NCI-H146 treated with DMSO at 0.1 percent for 48 hours (cell line): ENCODE results near the gene C12orf60.
A peak's percentile ranks its signal among the peaks of the same experiment; 100 is the strongest.

Source experiments
- DNase-seq: peaks from one replicate; lab custom pipeline; 2025; ENCODE audit not compliant: unreplicated experiment; lab: John Stamatoyannopoulos, UW

The C12orf60 gene

DNA sequence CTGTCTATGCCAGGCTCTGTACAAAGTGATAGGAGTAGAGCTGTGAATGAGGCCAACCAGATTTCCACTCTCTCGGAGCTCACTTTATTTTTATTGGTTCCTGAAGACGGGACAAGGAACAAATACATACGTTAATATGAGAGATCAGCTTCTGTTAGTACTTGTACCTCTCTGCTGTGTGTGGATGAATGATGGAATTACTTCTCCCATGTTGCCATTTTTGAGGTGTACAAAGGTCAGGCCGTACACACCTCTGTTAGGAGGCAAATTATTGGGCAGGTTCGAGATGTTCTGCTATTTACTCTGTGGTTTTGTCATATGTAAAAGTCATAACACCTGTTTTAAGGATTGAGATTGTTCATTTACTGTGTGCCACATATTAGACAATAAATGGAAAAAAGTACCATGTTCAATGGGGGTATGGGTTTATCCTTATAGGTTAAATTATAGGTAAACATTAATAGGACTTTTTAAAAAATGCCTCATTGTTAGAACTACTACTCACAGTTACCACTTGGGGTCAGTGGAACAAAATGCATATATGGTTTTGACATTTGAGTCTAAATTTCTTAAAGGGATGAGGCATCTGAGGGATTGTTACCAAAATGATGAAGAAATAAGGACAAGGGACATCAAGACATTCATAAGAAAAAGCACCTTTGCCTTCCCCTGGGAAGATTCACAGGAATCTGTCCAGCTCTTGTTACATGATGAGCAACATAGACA is 27.1 kb upstream of the C12orf60 start:
- DNase-seq = no peak

DNA sequence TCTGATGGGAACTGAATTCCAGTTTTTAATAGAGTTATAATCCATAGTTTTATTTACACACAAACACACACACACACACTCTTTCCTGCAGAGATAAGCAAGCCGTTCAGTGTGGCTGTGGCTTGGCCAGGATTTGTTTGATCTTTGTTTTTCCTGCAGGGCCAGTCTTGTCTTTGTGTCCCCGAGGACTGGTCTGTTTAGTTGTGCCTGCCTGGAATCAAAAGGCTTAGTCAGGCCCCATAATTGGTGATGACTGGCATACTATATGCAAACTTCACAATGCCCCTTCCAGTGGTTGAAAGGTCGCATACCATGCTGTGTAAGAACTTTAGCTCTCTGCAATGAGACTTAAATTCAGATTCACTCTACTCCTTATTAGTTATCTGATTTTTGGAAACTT is 26.2 kb upstream of the C12orf60 start:
- peak; percentile 18 for DNase-seq

DNA sequence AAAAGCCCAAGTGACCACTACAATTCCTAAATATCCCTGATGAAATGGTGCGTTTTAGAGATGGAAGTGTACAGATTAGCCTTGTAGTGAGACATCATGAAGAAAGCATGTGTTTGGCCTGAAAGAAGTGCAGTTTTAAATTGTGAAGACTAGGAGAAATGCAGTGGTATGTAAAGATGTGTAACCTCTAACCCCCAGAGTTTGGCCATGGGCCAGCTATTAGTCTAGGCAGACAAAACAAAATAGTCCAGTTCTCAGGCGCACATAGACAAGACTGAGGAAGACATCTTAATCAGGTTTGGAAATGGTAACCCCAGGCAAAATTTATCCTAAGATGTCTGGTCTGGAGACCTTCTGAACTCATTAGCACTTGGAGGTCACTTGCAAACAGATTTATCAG is 23.6 kb upstream of the C12orf60 start:
- DNase-seq = no peak

DNA sequence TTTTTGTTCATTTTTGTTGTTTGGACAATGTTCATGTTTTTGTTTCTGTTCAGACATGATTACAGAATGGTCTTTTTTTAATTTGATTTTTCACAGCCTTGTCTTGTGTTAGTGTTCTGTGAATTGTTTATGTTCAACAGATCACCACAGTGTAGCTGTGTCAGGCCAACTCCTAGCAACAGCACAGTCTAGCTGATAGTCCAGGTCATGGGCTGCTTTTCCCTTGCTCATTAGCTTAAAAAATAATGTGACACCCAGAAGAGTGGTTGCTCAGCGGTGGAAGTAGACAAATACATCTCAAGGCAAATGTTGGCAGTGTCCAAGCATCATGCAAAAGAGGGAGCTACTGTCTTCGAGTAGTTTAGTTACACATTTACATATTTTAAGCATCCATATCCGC is 22.6 kb upstream of the C12orf60 start:
- no peak for DNase-seq

DNA sequence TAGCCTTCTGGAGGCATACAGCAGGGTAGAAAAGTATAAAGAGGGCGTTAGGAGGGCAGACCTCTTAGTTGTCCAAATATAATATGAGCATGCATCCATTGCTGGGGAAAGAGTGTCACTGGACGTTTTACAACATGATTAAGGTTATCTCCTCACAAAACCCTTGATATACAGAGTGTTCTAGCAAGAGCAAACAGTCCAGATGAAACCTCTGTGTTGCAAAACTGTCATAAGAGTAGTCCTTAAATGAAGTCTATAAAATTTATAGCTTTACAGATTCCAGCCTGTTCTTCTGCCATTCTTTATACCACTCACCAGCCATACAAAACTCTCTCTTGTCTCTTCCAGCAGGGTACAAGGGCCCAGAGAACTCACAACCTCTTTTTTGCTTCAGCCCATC is 21.9 kb upstream of the C12orf60 start:
- DNase-seq = no peak

DNA sequence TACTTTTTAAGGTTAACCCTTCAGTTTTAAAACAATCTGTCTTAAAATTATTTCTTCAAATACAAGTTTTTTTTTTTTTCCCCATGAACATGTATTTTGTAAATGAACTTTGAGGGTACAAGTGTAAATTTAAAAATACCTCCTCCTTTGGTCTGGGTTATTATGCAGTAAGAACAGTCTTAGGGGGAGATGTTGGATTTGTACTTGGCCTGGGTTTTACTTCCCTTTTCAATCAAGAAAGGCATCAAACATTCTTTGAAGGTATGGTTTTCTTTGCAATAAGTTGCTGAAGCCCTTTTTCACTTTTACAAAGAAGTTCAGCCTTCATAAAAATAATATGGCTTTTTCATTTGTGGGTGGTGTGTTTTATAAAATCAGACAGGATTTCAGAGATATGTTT is 20.7 kb upstream of the C12orf60 start:
- DNase-seq = no peak

DNA sequence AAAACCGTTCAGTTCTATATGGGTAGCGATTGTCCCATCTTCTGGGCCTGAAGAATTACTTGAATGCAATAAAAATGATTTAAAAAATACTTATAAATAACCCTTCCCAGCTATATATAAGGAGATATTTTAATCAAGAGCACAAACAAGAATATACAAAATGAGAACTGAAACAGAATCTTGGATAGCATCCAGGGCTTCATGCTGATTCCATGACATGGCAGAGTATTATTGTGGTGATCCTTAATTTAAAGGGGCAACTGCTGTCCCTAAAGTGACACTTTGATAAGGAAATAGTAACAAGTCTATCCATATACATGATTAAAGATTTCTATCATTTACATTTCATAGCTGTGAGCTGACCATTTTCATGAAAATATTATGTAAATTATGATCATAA is 19.0 kb upstream of the C12orf60 start:
- no peak for DNase-seq

DNA sequence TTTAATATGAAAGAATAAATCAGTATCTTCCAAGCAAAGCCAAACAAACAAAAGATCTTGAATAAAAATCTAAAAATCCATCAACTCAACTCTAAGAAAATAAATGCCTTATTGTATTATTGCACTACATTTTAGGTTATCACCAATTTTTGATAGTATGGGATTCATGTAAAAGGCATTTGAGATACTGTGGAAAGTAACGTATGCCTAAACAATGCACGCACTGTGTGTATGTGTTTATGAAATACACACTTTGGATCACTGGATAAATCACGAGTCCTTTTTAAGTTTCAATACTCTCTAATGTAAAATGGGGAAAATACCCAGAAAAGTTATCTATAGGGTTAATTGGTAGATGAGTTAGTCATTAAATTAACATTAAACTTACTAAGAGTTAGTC is 17.9 kb upstream of the C12orf60 start:
- no peak for DNase-seq

DNA sequence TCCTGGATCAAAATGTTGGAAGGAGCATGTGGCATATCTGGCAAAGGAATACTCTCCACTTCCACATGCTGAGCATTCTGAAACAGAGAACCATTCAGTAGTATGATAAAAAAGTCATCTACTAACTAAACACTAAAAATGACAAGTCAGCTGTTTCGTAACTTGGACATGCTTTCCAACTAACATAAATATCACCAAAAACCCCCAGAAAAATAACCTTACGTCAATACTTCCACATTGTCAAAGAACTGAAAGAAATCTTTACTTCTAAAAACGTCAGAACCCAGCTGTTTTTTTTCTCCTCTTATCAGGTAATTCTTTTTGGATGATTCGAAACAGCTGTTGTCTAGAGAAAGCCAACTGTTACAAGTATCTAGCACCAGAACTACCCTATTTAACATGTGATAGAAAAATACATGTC is 8.4 kb upstream of the C12orf60 start:
- DNase-seq = no peak

DNA sequence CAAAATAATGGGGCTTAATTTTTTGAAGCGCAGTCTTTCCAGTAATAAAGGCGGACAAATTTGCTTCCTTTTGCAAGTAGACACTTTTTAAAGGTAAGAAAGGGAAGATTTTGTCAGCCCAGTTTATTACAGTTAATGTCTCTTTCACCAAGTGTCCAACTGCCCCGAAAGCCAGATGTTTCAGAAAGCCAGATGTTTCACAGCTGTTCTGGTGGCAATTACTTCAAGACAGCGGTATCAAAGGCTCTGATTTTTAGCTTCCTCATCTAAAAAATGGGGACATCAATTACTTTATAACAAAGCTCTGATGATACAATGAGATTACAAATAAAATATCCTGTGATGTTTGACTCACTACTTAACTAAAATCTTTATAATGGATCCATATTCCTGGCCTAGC is 1.2 kb upstream of the C12orf60 start:
- no peak for DNase-seq

DNA sequence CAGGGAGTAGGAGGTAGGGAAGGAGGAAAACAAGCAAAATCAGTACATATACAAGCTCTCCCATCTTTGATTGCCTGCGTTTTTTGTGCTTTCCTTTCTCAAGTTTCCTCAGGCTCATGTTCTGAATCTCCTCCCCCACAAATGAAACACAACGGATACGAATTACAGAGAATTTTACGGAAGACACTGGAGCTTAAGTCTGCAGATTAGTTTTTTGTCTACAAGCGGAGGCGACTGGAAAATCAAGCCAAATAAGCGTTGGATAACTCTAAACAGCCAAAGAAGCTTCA is 804 bp upstream of the C12orf60 start:
- no peak for DNase-seq

DNA sequence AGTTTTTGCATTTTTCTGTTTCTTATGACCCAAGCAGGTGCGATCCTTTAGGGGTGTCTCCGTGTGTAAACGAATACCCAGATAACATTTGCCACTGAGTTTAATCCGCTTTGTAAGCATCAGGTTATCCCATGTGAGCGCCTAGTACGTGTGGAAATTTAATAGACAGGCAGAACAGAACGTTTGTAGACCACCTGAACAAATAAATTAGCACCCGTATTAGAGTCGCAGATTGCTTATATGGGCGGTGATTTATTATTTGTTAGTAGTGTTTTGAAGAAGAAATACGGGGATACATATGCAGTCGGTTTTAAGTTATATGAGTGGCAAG is 325 bp downstream of the C12orf60 start:
- DNase-seq = no peak

DNA sequence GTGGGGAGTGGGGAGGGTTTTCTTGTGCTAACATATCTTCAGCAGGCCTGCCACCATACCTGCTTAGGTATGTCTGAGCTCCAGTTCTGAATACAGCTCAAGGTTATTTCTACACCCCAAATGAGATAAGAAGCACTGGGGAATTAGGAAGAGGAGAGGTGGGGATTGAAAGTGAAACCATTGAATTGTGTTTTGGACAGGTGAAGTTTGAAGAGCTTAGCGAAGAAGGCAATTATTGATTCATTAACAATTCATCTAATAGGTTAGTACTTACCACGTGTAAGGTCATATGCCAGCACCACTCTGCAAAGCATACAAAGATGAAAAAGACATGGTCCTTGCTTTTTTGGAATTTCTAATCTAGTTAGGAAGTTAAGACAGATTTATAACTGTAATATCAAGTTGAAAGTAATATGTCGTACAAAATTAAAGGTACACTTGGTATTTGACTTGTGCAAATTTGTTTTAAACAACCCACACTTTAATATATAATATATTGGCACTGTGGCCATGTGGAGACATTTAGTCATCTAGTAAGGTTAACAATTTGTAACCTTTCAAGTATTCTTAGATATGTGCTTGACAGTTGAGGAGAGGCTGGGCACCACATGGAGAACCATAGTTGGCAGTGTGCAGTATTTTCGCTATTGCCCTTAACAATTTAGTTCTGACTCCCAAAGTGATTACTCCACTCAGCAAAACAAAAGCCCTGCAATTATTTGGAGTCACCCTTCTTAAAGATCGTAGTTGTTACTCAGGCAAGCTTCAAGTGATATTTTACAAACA is 6.9 kb downstream of the C12orf60 start:
- no peak for DNase-seq

DNA sequence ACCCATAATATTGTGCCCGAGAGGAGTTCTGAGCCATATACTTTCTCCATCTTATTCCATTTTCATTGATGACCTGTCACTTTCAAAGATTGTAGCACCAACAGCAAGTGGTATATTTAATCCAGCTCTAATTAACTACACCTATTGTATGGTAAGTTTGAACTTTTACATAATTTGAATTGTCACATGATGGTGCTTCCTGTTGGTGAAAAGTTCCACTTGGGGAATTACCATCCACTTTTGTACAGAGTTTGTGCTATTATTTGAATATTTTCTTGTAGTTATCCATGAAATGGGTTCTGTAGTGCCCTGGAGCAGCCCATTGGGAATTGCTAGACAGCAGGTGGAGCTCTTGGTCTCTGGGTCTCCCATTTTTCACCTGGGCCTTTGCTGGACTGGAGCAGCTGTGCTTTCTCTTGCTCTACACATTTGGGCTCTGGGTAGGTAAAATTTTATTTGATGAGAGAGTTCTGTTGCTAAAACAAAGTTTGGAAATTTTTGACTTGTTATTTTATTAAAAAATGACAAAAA is 7.5 kb downstream of the C12orf60 start:
- no peak for DNase-seq

DNA sequence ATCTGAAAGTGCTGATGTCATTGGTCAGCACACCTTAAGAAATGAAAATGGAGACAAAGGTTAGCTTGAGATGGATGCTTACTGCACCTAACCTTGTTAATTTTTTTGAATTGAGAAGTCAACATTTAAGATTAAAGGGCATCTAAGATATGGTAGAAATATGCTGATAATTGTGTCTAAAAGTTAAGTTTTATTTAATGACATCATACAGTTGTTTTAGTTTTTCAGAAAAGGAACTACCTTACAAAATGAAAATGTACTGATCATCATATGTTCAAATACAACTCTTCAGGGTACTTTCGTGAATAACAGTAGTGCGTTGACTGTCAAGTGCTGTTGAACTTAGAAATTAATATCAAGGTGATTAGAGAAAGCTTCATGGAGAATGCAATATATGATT is 8.0 kb downstream of the C12orf60 start:
- no peak for DNase-seq

DNA sequence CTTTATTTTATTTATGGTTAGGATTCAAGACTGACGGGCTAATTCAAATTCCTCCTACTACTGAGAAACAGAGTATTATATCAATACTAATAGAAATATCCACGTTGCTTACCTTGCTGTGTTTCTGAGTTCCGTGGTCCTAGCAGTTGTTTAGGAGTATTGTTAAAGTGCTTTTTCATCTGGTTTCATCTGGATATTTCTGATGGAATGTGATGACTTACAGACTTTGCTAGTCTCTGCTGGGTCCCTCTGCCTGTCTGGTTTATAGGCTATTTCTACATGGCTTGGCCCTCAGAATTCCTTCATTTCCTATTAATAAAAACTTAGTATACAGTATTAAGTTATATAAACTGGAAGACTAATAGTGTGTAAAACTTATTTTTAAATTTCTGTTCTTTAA is 10.5 kb downstream of the C12orf60 start, which contains the start of gene SMCO3:
Gene SMCO3 (minus strand): TSS at position 169 of the 400 bp plus-strand sequence. CDS start 7,502 bp downstream, outside the sequence.
- no peak for DNase-seq

DNA sequence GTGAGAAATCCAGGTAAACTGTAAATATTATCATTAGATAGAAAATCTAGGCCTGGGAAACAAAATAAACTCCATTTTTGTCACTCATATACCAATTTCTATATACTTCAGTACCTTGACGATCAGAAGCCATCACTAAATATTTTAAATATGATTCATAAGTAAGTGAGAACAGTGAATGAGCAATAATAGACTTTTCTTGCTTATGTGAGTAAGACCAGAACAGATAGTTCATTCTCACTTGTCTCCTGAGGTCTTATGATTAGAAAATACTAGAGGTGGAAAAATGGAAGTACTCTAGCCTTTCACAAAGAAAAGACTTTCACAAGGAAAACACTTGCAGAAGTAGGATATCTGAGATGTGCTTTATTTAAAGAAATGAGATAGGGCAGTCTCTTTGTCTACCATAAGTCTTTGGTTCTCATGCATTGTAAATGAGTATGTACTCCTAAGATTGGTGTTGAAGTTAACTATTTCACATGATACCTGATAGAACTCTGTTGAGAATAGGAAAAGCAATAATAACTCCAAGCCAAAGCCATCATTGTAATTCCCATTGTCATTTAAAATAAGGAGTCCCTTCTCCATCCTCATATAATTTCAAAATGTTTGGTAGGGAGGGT is 20.7 kb downstream of the C12orf60 start:
- no peak for DNase-seq

DNA sequence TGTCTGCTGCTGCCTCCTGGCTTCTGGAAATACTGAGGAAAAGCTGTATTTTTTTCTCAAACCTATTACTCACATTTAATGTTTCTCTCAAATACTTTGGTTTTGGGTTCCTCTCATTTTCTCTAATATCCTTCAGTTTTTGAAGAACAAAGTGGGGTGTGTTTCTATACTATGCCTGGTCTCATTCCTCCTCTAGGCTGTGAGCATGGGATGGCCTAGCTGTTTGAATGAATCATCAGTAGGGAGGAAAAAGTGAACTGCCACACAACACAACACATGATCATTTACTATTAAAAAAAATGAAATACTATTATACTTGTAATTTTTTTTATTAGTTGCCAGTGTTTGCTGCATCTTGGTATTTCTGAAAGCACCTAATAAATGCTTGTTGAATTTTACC is 21.8 kb downstream of the C12orf60 start:
- DNase-seq = no peak

DNA sequence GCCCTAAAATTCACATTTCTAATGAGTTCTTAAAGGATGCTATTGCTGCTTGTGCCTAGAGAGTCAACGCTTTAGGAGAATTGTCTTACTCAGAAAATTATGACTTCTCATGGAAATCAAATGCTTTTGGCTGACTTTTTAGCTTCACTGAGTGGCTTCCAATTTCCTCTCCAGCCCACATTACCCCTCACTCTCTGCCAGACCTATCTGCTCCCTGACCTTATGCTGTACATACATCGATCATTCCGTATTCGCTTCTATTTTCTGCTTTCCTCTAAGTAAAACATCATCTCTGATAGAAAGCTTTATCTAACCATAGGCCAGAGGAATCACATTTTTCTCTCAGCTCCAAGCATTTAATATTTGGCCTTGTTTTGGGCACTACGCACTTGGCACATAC is 23.0 kb downstream of the C12orf60 start:
- DNase-seq = no peak

DNA sequence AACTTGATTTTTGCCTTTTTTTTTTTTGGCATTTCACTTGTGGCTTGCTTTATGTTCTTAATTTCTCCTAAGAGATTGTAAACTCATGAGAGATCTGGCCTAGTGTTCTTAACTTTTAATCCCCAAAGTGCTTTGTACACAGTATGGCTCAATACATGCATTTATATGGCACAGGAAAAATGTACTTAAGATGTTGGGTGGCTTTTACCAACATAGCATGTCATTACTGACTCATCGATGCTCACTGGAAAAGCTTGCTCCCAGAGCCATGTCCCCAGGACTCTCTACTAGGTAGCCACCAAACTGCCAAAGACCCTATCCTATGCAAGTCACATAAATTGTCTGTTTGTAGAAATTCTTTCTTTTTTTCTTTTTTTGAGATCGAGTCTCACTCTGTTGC is 23.6 kb downstream of the C12orf60 start:
- no peak for DNase-seq

DNA sequence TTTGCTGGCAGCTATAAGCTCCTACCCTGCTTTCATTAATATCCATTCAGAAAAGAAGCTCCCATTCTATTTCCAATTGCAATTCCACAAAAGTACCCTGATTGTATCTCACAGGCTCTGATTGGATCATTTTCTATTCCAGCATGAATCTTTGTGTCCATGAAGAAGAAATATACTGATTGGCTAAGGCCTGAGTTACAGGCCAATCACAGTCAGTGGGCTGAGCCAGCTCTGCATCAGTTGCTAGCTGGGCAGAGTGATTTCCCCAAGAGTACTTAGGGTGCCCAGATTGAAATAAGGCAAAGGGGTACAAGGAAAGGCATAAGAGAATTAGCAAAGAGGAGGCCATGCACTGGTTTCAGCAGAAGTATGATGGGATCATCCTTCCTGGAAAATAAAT is 25.4 kb downstream of the C12orf60 start:
- DNase-seq = no peak

DNA sequence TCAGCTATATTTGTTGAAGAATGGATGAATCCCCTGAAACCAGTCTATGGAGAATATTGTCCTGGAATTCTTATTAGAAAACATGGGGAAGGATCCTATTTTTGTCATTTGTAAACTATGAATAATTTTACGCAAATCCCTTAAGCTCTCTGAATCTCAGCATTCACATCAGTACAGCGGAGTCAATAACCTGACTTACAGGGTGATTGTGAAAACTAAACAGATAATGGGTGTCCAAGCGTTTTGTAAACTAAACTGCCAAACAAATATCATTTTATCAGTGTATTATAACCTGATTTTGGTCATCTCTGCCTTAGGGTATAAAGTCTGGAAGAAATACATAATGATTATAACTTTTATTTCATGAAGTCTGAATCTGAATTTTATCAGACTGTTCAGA is 29.9 kb downstream of the C12orf60 start:
- no peak for DNase-seq
